Epithelial cell of proximal tubule (primary cell): ENCODE results near the gene OXTR. TPM values are rescaled to one million over a fixed set of nuclear protein-coding genes. Genes with fewer than 3 reads are reported as not detected.

Experiments
- DNase-seq: peaks from one replicate; pipeline ENCODE4 v3.0.0-alpha.2; 2011; ENCODE audit warnings: low read depth
- H3K4me3 ChIP-seq: 2 replicates; pipeline ENCODE4 v1.5.1; 2011; ENCODE audit warnings: low read depth, mild to moderate bottlenecking, low read length
- total RNA-seq: library from RNA; depleted of rRNA; stranded (reverse); fragments of >200 nt; gene quantifications from 2 replicates; pipeline ENCODE4 v1.2.3, GENCODE V29; 2015
- TF ChIP-seq, protein P1 (sequence below): conservative IDR thresholded peaks from 2 replicates; pipeline ENCODE4 v1.5.1; 2012; ENCODE audit warnings: low read depth, mild to moderate bottlenecking, low read length

Gene OXTR
- total RNA-seq, 1 donor from 2014 or later, result 8.4 TPM

DNA sequence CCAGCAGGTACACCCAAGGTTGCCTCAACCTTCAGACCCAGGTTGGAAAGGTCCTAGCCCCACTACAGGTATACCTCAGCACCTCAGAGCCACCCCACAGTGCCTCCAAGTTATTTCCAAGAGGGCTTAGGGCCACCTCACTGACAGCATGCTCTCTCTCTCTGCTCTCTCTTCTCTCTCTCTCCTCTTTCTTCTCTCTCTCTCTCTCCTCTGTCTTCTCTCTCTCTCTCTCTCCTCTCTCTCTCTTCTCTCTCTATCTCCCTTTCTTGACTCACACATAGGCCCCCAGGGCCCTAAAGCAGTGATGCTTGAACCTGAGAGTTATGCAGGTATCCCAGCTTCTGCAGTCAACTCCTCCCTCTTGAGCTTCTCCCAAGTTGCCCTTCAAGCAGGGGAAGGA is 31.6 kb downstream of the OXTR start:
- TF ChIP-seq, protein P1, sequence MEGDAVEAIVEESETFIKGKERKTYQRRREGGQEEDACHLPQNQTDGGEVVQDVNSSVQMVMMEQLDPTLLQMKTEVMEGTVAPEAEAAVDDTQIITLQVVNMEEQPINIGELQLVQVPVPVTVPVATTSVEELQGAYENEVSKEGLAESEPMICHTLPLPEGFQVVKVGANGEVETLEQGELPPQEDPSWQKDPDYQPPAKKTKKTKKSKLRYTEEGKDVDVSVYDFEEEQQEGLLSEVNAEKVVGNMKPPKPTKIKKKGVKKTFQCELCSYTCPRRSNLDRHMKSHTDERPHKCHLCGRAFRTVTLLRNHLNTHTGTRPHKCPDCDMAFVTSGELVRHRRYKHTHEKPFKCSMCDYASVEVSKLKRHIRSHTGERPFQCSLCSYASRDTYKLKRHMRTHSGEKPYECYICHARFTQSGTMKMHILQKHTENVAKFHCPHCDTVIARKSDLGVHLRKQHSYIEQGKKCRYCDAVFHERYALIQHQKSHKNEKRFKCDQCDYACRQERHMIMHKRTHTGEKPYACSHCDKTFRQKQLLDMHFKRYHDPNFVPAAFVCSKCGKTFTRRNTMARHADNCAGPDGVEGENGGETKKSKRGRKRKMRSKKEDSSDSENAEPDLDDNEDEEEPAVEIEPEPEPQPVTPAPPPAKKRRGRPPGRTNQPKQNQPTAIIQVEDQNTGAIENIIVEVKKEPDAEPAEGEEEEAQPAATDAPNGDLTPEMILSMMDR, result no peak
- no peak overlapping the region for H3K4me3 ChIP-seq
- no peak for DNase-seq

DNA sequence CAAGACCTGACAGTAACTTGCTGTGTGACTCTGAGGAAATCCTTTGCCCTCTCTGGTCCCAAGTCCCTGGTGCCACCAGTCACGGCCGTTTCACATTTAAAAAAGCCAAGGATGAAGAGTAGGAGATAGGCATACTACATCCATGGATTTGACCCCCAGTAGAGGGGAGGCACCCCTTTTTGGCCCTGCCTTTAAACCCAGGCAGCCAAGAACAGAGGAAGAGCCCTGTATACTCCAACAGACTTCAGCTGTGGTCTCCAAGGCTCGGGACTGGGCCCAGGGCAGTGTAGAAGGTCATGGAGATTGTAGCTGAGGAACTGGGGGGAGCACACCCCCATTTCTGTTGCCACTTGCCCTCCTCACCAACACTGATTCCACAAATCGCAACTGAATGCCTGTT is 32.1 kb downstream of the OXTR start:
- no peak overlapping the region for H3K4me3 ChIP-seq
- DNase-seq, result no peak
- TF ChIP-seq, protein P1, result no peak

DNA sequence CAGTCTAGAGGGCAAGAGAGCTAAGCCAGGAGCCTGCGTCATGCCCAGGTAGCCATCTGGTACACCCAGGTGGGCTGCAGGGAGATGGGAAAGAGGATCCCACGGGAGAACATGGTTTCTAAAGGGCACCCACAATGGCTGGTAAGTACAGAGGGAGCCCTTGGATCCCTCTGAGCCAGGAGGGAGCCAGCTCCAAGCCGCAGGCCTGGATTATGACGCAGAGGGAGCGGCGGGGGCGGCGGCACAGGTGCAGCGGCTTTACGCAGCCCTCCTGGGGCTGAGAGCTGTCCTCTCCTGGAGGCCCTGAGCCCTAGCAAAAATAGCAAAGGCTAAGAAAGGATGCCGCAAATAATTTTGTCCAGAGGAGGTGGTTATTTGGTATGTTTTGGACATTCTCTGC is 33.0 kb downstream of the OXTR start:
- no peak overlapping the region for H3K4me3 ChIP-seq
- DNase-seq, result no peak
- TF ChIP-seq, protein P1, result no peak

DNA sequence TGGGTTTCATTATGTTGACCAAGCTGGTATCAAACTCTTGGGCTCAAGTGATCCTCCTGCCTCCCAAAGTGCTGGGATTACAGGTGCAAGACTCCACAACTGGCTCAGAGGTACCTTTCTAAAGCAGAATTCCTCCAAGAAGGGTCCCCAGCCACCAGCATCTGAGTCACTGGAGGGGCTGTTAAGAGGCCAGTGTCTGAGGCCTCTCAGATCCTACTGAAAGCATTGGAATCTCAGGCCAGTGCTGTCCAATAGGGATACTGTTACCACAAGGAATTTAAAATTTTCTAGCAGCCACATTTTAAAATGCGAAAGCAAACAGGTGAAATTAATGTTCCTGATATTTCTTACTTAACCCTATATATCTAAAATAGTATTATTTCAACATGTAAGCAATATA is 34.5 kb downstream of the OXTR start:
- TF ChIP-seq, protein P1, result no peak
- no peak for DNase-seq
- H3K4me3 ChIP-seq, result no peak overlapping the region

DNA sequence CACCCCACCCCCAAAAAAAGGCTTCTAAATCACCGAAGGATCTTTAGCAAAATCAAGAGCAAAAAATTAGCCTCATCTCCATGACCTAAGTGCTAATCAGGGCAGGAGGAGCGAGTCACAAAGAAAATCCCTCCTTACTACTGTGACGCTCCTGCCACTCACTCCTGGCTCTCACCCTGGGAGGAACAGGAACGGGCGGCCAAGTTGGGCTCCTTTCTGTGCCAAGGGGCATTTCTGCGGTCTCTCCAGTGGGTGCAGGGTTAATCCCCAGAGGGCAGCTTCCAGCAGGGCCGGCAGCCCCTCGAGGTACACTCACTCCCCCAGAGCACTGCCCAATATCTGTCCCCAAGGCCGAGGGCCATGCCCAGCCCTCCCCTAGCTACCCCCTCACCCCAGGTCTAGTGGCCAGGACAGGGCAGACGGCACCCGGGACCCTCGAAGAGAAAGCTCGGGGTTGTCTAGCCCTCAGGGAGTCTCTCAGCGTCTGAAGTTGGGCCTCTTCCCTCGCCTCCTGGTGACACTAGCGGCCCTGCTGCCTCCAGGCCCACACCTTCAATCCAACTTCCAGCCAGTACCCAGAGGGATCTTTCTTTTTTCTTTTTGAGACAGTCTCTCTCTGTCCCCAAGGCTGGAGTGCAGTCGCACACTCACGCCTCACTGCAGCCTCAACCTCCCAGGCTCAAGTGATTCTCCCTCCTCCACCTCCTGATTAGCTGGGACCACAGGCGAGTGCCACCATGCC is 35.1 kb downstream of the OXTR start:
- no peak for DNase-seq
- TF ChIP-seq, protein P1, result no peak
- H3K4me3 ChIP-seq, result no peak overlapping the region

DNA sequence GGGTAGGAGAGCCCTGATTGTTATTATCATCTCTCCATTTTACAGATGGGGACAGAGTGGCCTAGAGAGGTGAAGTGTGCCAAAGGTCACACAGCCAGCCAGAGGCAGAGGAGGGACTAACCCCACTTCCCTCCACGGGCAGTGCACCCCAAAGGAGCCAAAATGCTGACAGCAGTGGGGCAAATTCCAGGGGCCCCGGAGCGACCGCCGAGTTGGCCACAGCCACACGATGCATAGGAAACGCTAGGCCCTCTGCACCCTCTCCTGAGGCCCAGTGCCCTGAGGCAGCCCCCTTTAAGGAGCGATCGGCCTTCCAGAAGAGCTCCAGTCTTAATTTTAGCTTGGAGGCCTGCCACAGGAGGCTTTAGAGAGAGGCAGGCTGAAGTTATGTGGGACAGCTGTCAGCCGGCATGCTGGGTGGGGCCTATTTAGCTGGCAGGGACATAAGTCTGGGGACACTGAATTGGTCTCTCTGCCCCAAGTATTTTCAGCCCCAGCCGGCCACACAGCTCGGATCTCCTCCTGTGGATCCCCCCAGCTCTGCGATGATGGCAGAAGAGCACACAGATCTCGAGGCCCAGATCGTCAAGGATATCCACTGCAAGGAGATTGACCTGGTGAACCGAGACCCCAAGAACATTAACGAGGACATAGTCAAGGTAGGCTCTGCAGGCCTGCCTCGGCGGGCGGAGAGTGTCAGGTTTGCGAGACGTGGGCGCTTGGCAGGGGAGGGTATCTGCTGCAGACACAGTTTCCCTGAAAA is 35.9 kb downstream of the OXTR start, which contains the start of gene CAV3:
Gene CAV3 (plus strand): TSS at position 471 of the 763 bp plus-strand sequence. CDS start 75 bp downstream, at position 546.
- TF ChIP-seq, protein P1, result no peak
- DNase-seq, result no peak
- no peak within 1 kb of the TSS for H3K4me3 ChIP-seq
